Astrocyte (in vitro differentiated cells and primary cell): ENCODE data around the gene KRTAP2-4.

Experiments
- CTCF ChIP-seq: IDR thresholded peaks from 2 replicates; pipeline ENCODE4 v1.5.1; 2011; ENCODE audit warnings: low read depth, mild to moderate bottlenecking, inconsistent platforms, low read length, moderate library complexity; ENCODE audit not compliant: insufficient read depth
- EZH2 ChIP-seq: IDR thresholded peaks from 2 replicates; pipeline ENCODE4 v1.6.1; 2012; ENCODE audit warnings: mild to moderate bottlenecking, low read length, inconsistent platforms; ENCODE audit not compliant: insufficient read depth

- TF ChIP-seq CTCF, result no peak
- no peak for TF ChIP-seq EZH2
Observed at GRCh38 chr17:41037853-41038350, 27.8 kb downstream of the KRTAP2-4 start.
